DMS114 treated with DMSO at 0.1 percent for 48 hours (cell line): Measurements from ENCODE around the gene DUS1L.

Experiments
- DNase-seq: peaks from one replicate; lab custom pipeline; 2025; ENCODE audit not compliant: unreplicated experiment; lab: John Stamatoyannopoulos, UW

The DUS1L gene

DNA sequence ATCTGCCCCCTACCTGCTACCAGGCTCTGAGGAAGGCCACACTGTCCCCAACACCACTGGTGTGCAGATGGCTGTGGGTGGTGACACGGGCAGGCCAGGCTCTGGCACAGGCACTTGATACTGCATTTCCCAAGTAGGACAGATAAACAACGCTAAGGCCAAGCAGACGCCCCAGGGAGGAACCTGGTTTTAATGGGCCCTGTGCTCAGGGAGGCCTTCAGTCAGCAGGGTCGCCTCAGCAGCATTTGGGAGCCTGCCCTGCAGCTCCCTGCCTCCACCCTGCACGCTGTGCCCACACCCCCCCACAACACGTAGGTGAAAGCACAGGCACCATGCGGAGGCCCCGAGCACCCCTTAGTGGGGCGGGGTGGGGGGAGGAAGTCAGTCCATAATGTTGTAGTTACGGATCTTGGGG lies 35.7 kb upstream of the DUS1L start:
- no peak for DNase-seq

- no peak for DNase-seq
These were observed 35.1 kb upstream of the DUS1L start for GRCh38 chr17:82100502-82101298.

DNA sequence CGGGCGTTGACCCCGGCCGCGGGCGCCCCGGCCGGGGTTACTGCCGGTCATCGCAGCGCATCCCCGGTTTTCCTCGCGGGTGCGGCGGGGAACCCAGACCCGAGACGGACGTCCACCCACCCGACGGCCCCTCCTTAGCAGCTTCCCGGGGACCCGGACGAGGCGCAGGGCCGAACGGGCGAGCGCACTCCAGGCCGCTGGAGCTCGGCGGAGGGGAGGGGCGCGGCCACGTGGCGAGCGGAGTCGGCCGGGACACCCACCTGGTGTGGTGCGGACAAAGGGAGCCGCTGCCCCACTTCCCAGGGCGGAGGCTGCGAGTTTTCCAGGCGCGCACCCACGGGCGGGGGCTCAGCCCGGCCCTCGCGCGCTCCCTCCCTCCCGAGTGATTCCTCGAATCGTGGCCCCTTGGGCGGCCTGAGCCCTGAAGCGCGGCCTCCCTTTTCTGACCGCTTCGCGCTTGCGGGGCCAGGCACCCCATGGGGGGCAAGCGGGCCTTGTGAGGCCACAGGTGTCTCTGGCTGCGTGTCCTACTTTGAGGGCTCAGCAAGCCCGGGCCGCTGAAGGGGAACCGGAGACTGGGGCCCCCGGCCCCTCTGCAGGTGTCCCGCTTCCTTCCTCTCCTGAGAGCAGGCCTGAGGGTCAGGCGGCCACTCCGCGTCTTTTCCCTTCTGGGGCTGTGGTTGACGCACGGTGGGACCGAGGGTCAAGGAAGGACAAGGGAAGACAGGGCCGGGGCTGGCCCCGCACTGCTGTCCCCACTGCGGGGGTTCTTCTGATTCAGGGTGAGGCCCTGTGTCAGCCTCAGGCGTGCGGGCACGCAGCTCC lies 33.5 kb upstream of the DUS1L start:
- no peak for DNase-seq

DNA sequence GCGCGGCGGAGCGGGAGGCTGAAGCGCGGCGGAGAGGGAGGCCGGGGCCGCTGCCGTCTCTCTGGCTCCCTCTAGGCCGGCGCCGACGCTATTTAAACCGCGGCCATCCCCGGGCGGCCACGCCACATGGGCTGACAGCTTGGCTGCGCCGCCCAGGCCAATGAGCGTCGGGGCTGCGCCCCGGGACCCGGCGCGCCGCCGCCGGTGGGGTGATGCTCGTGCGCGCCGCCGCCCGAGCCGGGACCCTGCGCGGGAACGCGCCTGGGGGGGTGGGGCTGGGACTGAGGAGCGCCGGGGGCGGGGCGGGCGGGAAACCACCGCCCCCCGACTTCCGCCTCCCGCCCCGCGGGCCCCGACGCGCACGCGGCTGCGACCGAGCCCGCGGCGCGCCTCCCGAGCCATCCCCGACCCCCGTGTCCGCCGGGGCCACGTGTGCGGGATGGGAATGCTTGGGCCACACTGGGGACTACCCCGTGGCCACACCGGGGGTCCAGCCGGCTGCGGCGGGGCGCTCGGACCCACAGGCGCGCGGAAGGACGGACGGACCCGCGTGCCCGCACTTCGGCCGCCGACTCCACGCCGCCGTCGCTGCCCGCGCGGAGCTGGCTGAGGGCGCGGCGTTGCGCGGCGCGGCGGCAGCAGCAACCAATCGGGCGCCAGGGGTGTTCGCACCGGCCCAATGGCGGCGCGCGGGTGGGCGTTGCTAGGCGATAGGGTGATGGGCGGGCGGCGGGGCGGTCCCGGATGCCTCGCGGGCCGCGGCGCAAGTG lies 32.8 kb upstream of the DUS1L start, which contains the start of gene FASN:
TSS of gene FASN (minus strand) at position 68 of the 770 bp plus-strand sequence. CDS start 1,791 bp downstream, outside the sequence.
- peak; percentile 70 for DNase-seq

DNA sequence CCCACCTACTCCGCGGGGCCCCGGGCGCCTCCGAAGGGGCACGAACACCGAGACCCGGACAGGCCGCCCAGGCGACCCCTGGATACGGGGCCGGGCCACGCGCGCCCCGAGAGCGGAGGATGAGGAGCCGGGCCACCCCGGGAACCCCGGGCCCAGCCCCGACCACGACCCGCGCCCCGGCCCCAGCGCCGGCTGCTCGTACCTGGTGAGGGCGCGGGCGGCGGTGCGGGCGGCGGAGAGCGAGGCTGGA lies 32.2 kb upstream of the DUS1L start:
- DNase-seq = no peak

GRCh38 chr17:82097184-82097918 lies 31.7 kb upstream of the DUS1L start:
- no peak for DNase-seq

- DNase-seq = no peak
These were observed 31.1 kb upstream of the DUS1L start for GRCh38 chr17:82096709-82097183.

GRCh38 chr17:82095777-82096708 lies 30.4 kb upstream of the DUS1L start:
- DNase-seq = no peak

DNA sequence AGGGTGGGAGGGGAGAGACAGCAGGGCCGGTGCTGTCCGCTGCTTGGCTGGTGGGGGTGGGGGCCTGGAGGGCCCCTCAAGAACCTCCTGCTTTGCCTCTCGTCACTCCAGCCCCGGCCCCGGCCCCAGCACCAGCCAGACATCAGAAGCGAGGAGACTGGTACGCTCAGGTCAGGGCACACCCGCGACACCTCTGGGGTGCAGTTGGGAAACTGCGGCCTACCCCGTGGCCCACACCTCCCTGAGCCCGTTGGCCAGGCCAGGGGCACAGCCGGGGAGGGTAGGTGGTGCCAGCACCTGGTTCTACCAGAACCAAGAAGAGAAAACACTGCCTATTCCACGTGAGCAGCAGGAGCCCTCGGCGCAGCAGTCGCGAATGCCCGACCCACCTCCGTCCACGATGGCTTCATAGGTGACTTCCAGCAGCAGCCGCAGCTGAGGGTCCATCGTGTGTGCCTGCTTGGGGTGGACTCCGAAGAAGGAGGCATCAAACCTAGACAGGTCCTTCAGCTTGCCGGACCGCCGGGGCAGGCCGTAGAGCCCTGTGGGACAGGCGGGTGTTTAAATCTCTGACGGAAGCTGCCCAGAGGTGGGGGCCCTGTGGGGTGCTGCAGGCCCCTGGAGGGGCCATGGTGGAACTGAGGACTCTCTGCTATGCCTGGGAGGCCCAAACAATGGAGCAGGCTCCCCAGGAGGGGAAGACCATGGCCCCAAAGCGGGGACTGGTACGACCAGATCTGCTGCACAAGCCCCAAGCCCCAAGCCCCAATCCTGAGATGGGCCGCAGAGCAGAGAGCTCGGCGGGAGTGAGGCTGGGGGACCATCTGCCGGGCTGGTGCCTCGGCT lies 29.6 kb upstream of the DUS1L start:
- DNase-seq = no peak

DNA sequence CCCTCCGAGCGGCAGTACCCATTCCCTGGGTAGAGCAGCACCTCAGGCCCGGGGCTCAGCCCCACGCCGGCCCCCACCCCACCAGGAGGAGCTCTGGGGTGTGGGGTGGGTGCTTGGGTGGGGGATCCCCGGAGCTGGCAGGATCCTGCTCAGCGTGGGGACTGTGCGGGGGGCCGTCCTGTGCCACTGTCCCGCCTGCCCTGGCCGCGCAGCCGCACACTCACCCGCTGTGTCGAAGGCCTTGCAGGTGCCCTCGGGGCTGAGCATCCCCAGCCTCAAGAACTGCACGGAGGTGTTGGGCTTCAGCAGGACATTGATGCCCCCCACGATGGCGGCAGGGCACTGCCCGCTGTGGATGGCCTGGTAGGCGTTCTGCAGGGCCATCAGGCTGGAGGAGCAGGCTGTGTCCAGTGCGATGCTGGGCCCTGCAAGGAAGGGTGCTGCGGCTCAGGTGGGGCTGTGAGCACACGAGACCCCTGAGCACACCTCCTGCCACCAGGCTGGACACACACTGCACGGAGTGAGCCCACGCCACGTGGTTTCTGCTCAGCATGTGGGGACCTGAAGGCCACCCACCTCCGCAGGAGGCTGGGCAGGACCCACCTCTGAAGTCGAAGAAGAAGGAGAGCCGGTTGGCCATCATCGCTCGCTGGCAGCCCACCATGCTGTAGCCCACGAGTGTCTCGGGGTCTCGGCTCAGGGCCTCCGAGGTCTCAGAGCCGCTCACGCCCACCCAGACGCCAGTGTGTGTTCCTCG lies 27.6 kb upstream of the DUS1L start:
- DNase-seq = no peak

GRCh38 chr17:82092628-82092994 lies 27.0 kb upstream of the DUS1L start:
- DNase-seq = no peak

DNA sequence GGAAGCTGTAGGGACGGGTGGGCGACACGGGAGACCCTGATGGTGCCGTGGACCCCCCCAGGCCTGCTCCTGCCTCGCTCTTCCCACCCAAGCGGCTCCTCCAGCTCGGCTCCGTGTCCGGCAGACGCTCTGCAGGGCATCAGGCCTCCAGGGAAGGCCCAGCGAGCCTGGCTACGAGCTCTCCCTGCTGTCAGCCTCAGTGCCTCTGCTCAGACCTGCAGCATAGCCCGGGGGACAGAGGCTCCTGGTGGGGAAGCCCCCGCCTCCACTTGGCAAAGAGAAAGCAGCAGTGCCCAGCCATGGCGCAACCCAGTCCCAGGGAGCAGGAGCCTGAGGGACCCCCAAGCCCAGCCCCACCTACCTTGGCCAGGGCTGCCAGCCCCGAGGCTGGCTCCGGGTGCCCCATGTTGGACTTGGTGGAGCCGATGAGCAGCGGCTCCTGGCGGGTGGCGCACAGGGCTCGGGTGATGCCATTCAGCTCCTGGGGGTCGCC lies 26.5 kb upstream of the DUS1L start:
- DNase-seq = no peak

DNA sequence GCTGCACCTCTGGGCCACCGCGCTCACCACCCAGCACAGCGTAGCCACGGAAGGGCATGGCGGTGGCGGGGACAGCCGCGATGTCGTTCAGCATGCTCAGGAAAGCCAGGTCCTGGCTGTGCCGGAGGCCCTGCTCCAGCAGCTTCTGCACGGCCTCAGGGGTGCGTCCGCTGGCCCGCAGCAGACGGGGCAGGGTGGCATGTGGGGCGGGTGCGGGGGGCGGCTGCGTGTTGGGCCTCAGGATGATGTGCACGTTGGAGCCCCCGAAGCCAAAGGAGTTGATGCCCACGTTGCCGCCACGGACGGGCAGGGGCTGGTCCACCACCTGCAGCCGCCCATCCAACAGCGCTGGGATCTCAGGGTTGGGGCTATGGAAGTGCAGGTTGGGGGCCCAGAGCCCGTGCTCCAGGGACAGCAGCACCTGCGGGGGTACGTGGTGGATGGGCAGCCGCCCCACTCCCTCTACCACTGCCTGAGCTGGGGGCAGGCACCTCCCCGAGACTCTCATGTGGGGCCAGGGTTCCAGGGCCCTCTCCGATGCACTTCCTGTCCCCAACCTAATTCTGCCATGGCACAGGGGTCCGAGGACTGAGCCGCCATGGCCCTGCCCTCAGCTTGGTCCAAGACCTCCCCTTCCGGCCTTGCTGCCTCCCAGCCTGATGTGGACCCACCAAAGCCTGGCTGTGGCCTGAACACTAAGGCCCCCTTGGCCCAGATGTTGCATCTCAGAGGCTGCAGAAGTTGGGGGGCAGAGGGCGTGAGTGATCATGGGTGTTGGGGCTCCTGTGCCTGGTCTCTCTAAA lies 25.9 kb upstream of the DUS1L start:
- no peak for DNase-seq

- no peak for DNase-seq
These were observed 25.1 kb upstream of the DUS1L start for GRCh38 chr17:82090549-82091263.

GRCh38 chr17:82089723-82090548 lies 24.3 kb upstream of the DUS1L start:
- DNase-seq = no peak
